NT2/D1 (cell line): Measurements from ENCODE around the gene SDC3.
A peak's percentile ranks its signal among the peaks of the same experiment; 100 is the strongest.

ENCODE experiments used
- DNase-seq: peaks from one replicate; pipeline ENCODE4 v3.0.0-alpha.2; 2011; ENCODE audit warnings: low read depth, low spot score
- H3K27me3 ChIP-seq: 2 replicates; pipeline ENCODE4 v1.6.0; 2011; ENCODE audit warnings: mild to moderate bottlenecking; ENCODE audit not compliant: insufficient read length, insufficient read depth
- H3K36me3 ChIP-seq: 2 replicates; pipeline ENCODE4 v1.6.1; 2011; ENCODE audit warnings: mild to moderate bottlenecking, low read length, mixed read lengths; ENCODE audit not compliant: insufficient read depth, insufficient read length
- H3K4me1 ChIP-seq: 2 replicates; pipeline ENCODE4 v1.5.1; 2011; ENCODE audit not compliant: insufficient read depth, insufficient read length
- H3K4me3 ChIP-seq: 2 replicates; pipeline ENCODE4 v1.5.1; 2011; ENCODE audit warnings: low read depth; ENCODE audit not compliant: insufficient read length
- H3K9ac ChIP-seq: 2 replicates; pipeline ENCODE4 v1.6.0; 2011; ENCODE audit warnings: low read depth; ENCODE audit not compliant: insufficient read length
- H3K9me3 ChIP-seq: 2 replicates; pipeline ENCODE4 v1.5.1; 2011; ENCODE audit warnings: mild to moderate bottlenecking, low read length; ENCODE audit not compliant: insufficient read depth
- SUZ12 ChIP-seq: IDR thresholded peaks from 2 replicates; pipeline ENCODE4 v1.6.1; 2011; ENCODE audit not compliant: insufficient read length, insufficient read depth; ENCODE audit errors: extremely low read depth
- YY1 ChIP-seq: IDR thresholded peaks from 2 replicates; pipeline ENCODE4 v1.6.1; 2011; ENCODE audit not compliant: insufficient read length, insufficient read depth
- ZNF274 ChIP-seq: IDR thresholded peaks from 2 replicates; pipeline ENCODE4 v1.6.1; 2011; ENCODE audit warnings: mild to moderate bottlenecking, low read depth, low read length

Gene SDC3

GRCh38 chr1:30879940-30880677, 28.4 kb downstream of the SDC3 start:
- TF ChIP-seq SUZ12 (no peak), YY1 (no peak), ZNF274 (no peak)
- Histone ChIP-seq H3K9ac (no peak overlapping the region), H3K4me1 (peaks cover 23% of the 10 kb centered on the region), H3K27me3 (no peaks in the 10 kb centered on the region), H3K36me3 (peaks cover 29% of the 10 kb centered on the region), H3K4me3 (no peak overlapping the region), H3K9me3 (peaks cover 3% of the 10 kb centered on the region; the same call in 1 of the 2 replicates)
- peak; percentile 68 for DNase-seq

- Histone ChIP-seq H3K9me3 (peaks cover 11% of the 10 kb centered on the region; the same call in 1 of the 2 replicates), H3K27me3 (no peaks in the 10 kb centered on the region), H3K4me1 (peaks cover 23% of the 10 kb centered on the region), H3K9ac (peak overlapping the region; percentile 11), H3K36me3 (peaks cover 38% of the 10 kb centered on the region), H3K4me3 (no peak overlapping the region)
- no peak for DNase-seq
- TF ChIP-seq ZNF274 (no peak), YY1 (no peak), SUZ12 (no peak)
Observed at GRCh38 chr1:30879126-30879786, 29.3 kb downstream of the SDC3 start.

GRCh38 chr1:30878559-30878958, 30.0 kb downstream of the SDC3 start:
- Histone ChIP-seq H3K4me3 (no peak overlapping the region), H3K9me3 (peaks cover 18% of the 10 kb centered on the region), H3K36me3 (peaks cover 45% of the 10 kb centered on the region), H3K4me1 (peaks cover 19% of the 10 kb centered on the region), H3K27me3 (no peaks in the 10 kb centered on the region), H3K9ac (no peak overlapping the region)
- TF ChIP-seq ZNF274 (no peak), YY1 (no peak), SUZ12 (no peak)
- DNase-seq = no peak

- H3K4me3 ChIP-seq = no peak overlapping the region
- TF ChIP-seq YY1 = no peak
- TF ChIP-seq SUZ12 = no peak
- TF ChIP-seq ZNF274 = no peak
- H3K9me3 ChIP-seq = peaks cover 23% of the 10 kb centered on the region
- no peak overlapping the region for H3K9ac ChIP-seq
- peaks cover 50% of the 10 kb centered on the region for H3K36me3 ChIP-seq
- no peak for DNase-seq
- peaks cover 19% of the 10 kb centered on the region for H3K4me1 ChIP-seq
- H3K27me3 ChIP-seq = no peaks in the 10 kb centered on the region
Observed at GRCh38 chr1:30878016-30878415, 30.5 kb downstream of the SDC3 start.

GRCh38 chr1:30877205-30877912, 31.2 kb downstream of the SDC3 start:
- H3K4me1 ChIP-seq = peaks cover 17% of the 10 kb centered on the region
- H3K27me3 ChIP-seq = no peaks in the 10 kb centered on the region
- peaks cover 57% of the 10 kb centered on the region for H3K36me3 ChIP-seq
- peak overlapping the region; percentile 39 for H3K9ac ChIP-seq
- no peak for TF ChIP-seq SUZ12
- no peak for TF ChIP-seq YY1
- TF ChIP-seq ZNF274 = no peak
- no peak for DNase-seq
- peaks cover 30% of the 10 kb centered on the region for H3K9me3 ChIP-seq
- no peak overlapping the region for H3K4me3 ChIP-seq

- H3K36me3 ChIP-seq = peaks cover 64% of the 10 kb centered on the region
- peaks cover 17% of the 10 kb centered on the region for H3K4me1 ChIP-seq
- H3K27me3 ChIP-seq = no peaks in the 10 kb centered on the region
- H3K9ac ChIP-seq = no peak overlapping the region
- no peak for DNase-seq
- TF ChIP-seq YY1 = no peak
- TF ChIP-seq ZNF274 = no peak
- TF ChIP-seq SUZ12 = no peak
- H3K4me3 ChIP-seq = no peak overlapping the region
- H3K9me3 ChIP-seq = peaks cover 37% of the 10 kb centered on the region
Observed at GRCh38 chr1:30876451-30877204, 31.9 kb downstream of the SDC3 start.
